ENCODE measurements around the gene ADARB1. TPM values are rescaled to one million over a fixed set of nuclear protein-coding genes. Genes with fewer than 3 reads are reported as not detected.

ADARB1 gene
- total RNA-seq, 1 experiment from 2014 or later, result 14.1 TPM

GRCh38 chr21:45056296-45056904 lies 18.0 kb upstream of the ADARB1 start:
- no TSS peak for BruUV-seq (replicated peaks)

DNA sequence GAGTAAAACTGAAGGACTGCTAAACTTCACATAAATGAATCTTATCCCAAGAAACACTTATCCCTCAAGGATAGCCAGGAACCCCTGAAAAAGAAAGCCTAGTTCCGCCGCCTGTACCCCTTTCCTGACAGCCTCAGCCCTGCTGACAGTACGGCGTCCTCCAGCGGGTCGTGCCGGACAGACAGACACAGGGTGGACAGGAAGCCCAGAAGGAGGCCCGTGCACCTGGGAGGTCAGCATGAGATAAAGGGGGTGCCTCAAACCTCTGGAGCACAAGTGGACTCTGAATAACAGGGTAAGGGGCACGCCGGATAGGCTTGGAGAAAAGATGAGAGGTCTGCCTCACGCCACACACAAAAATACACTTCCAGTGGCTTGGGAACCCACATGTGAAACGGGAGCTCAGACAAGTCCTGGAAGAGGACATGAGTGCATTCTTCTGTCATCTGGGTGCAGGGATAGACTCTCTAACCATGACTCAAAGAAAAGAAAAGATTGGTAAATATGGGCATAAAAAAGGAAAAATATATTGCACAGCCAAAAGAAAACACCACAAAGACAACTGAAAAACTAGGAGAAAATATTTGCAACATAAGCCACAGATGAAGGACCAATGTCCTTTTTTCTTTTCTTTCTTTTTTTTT lies 17.3 kb upstream of the ADARB1 start:
- TF ChIP-seq EZH2phosphoT487 (IDR thresholded peaks at IDR 0.05; ENCODE audit: borderline replicate concordance, low read length) (no peak), EZH2 (IDR thresholded peaks at IDR 0.05; ENCODE audit: low read length, unreplicated experiment) (no peak)
- TF ChIP-seq, protein P1, sequence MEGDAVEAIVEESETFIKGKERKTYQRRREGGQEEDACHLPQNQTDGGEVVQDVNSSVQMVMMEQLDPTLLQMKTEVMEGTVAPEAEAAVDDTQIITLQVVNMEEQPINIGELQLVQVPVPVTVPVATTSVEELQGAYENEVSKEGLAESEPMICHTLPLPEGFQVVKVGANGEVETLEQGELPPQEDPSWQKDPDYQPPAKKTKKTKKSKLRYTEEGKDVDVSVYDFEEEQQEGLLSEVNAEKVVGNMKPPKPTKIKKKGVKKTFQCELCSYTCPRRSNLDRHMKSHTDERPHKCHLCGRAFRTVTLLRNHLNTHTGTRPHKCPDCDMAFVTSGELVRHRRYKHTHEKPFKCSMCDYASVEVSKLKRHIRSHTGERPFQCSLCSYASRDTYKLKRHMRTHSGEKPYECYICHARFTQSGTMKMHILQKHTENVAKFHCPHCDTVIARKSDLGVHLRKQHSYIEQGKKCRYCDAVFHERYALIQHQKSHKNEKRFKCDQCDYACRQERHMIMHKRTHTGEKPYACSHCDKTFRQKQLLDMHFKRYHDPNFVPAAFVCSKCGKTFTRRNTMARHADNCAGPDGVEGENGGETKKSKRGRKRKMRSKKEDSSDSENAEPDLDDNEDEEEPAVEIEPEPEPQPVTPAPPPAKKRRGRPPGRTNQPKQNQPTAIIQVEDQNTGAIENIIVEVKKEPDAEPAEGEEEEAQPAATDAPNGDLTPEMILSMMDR (conservative IDR thresholded peaks at IDR 0.05; ENCODE audit: low read depth, low read length), result no peak
- Histone ChIP-seq H3K36me3 (ENCODE audit: low read depth, low read length) (no peaks in the 10 kb centered on the region), H3K4me3 (ENCODE audit: low read length) (no peak overlapping the region), H3K4me1 (ENCODE audit: insufficient read depth, low read length) (no peaks in the 10 kb centered on the region), H2AFZ (ENCODE audit: low read length) (no peak overlapping the region), H3F3A (ENCODE audit: low read length, unreplicated experiment) (no peaks in the 10 kb centered on the region), H3K27me3 (ENCODE audit: low read length) (no peaks in the 10 kb centered on the region), H3K9ac (ENCODE audit: low read length) (no peak overlapping the region), H4K20me1 (ENCODE audit: low read length) (no peaks in the 10 kb centered on the region), H3K79me2 (ENCODE audit: low read length) (no peaks in the 10 kb centered on the region), H3K9me2 (replicated peaks; ENCODE audit: low read length) (no peaks in the 10 kb centered on the region), H3K9me3 (ENCODE audit: low read length) (no peaks in the 10 kb centered on the region), H3K27ac (ENCODE audit: low read length) (no peak overlapping the region), H3K4me2 (ENCODE audit: low read length) (no peak overlapping the region)
- ATAC-seq (no peak), DNase-seq (no peak)
- ChIA-PET POLR2A (ENCODE audit: unreplicated experiment) (no interaction called here), CTCF (interaction anchor here (0.6 kb wide), 1 partner anchor 56 kb away, joined by 4 read pairs; no protein-coding TSS in a partner anchor)
- no TSS peak for BruUV-seq (replicated peaks)
- intact Hi-C loops (cut with micrococcal nuclease), result no loop called here

More at GRCh38 chr21:45056296-45056904, 18.0 kb upstream of the ADARB1 start:
- Histone ChIP-seq H4K20me1 (ENCODE audit: low read length) (no peaks in the 10 kb centered on the region), H3K9me2 (replicated peaks; ENCODE audit: low read length) (no peaks in the 10 kb centered on the region), H2AFZ (ENCODE audit: low read length) (no peak overlapping the region), H3K27ac (ENCODE audit: low read length) (no peak overlapping the region), H3K4me1 (ENCODE audit: insufficient read depth, low read length) (peaks cover 3% of the 10 kb centered on the region), H3K36me3 (ENCODE audit: low read depth, low read length) (no peaks in the 10 kb centered on the region), H3K9me3 (ENCODE audit: low read length) (no peaks in the 10 kb centered on the region), H3K9ac (ENCODE audit: low read length) (no peak overlapping the region), H3K4me3 (ENCODE audit: low read length) (no peak overlapping the region), H3K79me2 (ENCODE audit: low read length) (no peaks in the 10 kb centered on the region), H3K27me3 (ENCODE audit: low read length) (no peaks in the 10 kb centered on the region), H3F3A (ENCODE audit: low read length, unreplicated experiment) (no peaks in the 10 kb centered on the region), H3K4me2 (ENCODE audit: low read length) (no peak overlapping the region)
- intact Hi-C loops (cut with micrococcal nuclease), result no loop called here
- no peak for ATAC-seq
- ChIA-PET POLR2A (ENCODE audit: unreplicated experiment) (no interaction called here), CTCF (interaction anchor here (0.6 kb wide), 1 partner anchor 56 kb away, joined by 4 read pairs; no protein-coding TSS in a partner anchor)
- DNase-seq, result no peak
- TF ChIP-seq, protein P1 (conservative IDR thresholded peaks at IDR 0.05; ENCODE audit: low read depth, low read length), result no peak
- TF ChIP-seq EZH2phosphoT487 (IDR thresholded peaks at IDR 0.05; ENCODE audit: borderline replicate concordance, low read length) (no peak), EZH2 (IDR thresholded peaks at IDR 0.05; ENCODE audit: low read length, unreplicated experiment) (no peak)

- Histone ChIP-seq H3K27me3 (ENCODE audit: low read length) (no peaks in the 10 kb centered on the region), H3K79me2 (ENCODE audit: low read length) (no peaks in the 10 kb centered on the region), H2AFZ (ENCODE audit: low read length) (no peak overlapping the region), H3K4me1 (ENCODE audit: insufficient read depth, low read length) (no peaks in the 10 kb centered on the region), H3K9ac (ENCODE audit: low read length) (no peak overlapping the region), H3K4me3 (ENCODE audit: low read length) (no peak overlapping the region), H3K27ac (ENCODE audit: low read length) (no peak overlapping the region), H3K9me3 (ENCODE audit: low read length) (no peaks in the 10 kb centered on the region), H3K4me2 (ENCODE audit: low read length) (no peak overlapping the region), H3F3A (ENCODE audit: low read length, unreplicated experiment) (no peaks in the 10 kb centered on the region), H3K9me2 (replicated peaks; ENCODE audit: low read length) (no peaks in the 10 kb centered on the region), H3K36me3 (ENCODE audit: low read depth, low read length) (no peaks in the 10 kb centered on the region), H4K20me1 (ENCODE audit: low read length) (no peaks in the 10 kb centered on the region)
- ChIA-PET POLR2A (ENCODE audit: unreplicated experiment) (no interaction called here), CTCF (no interaction called here)
- no TSS peak for BruUV-seq (replicated peaks)
- no peak for DNase-seq
- TF ChIP-seq, protein P1 (conservative IDR thresholded peaks at IDR 0.05; ENCODE audit: low read depth, low read length), result no peak
- TF ChIP-seq EZH2phosphoT487 (IDR thresholded peaks at IDR 0.05; ENCODE audit: borderline replicate concordance, low read length), result no peak
- TF ChIP-seq EZH2 (IDR thresholded peaks at IDR 0.05; ENCODE audit: low read length, unreplicated experiment), result no peak
- intact Hi-C loops (cut with micrococcal nuclease), result no loop called here
- no peak for ATAC-seq
Measured at GRCh38 chr21:45057886-45058285, 16.5 kb upstream of the ADARB1 start.

Measured in PC-3 (cell line).